HCT116 (cell line): ENCODE results near the gene CYP2E1. TPM values are rescaled to one million over a fixed set of nuclear protein-coding genes. Genes with fewer than 3 reads are reported as not detected.

ENCODE experiments used
- ATAC-seq: fragments of 200-7000 bp; cut with Tn5 transposase; 2 replicates; pipeline ENCODE4 v1.9.1; 2020; ENCODE audit warnings: mild to moderate bottlenecking, moderate library complexity
- BruUV-seq: library from RNA; stranded (reverse); fragments of 400-500 nt; replicated peaks from 2 replicates; lab custom pipeline; 2021; lab: Mats Ljungman, UMichigan
- CTCF ChIA-PET: fragments of 300-600 bp; sonication (Branson Sonifier 250); formaldehyde crosslinking; loops from one replicate; lab custom pipeline; 2021; ENCODE audit warnings: antibody characterized with exemption; lab: Charles Lee
- POLR2A ChIA-PET: fragments of 300-600, 350-600 bp; sonication (Branson Sonifier 250); formaldehyde crosslinking; loops from one replicate; lab custom pipeline; 2021; ENCODE audit warnings: antibody characterized with exemption; lab: Charles Lee
- RAD21 ChIA-PET, 2 experiments: fragments of 300-600 bp; sonication (Branson Sonifier 250); formaldehyde crosslinking; loops; one replicate each; lab custom pipeline; 2023; ENCODE audit warnings: low total read pairs in 2 of 2; ENCODE audit not compliant: uncharacterized antibody in 2 of 2, unreplicated experiment in 2 of 2, low non-redundant PET in 1 of 2; lab: Charles Lee
- DNase-seq: peaks from one replicate; pipeline ENCODE4 v3.0.0-alpha.2; 2010; ENCODE audit warnings: low read depth, low spot score
- H2AFZ ChIP-seq: fragments of 200-600 bp; shearing (Covaris generic), sonication (generic); 2 replicates; pipeline ENCODE4 v1.6.1; 2017; ENCODE audit warnings: low read depth, mixed run types, mixed read lengths, antibody characterized with exemption, low read length; ENCODE audit not compliant: poor library complexity, severe bottlenecking
- H3K27ac ChIP-seq: 2 replicates; pipeline ENCODE4 v1.5.1; 2012; ENCODE audit warnings: low read depth, low read length
- H3K27me3 ChIP-seq: fragments of 200-600 bp; sonication (generic); 2 replicates; pipeline ENCODE4 v1.6.1; 2016; ENCODE audit warnings: mixed run types, low read length, mixed read lengths; ENCODE audit not compliant: insufficient read depth
- H3K36me3 ChIP-seq, 2 experiments: fragments of 200-500 bp in 1 of 2; fragments of 200-600 bp in 1 of 2; sonication (Bioruptor generic) in 1 of 2; sonication (generic) in 1 of 2; 2 replicates each; pipeline versions ENCODE4 v1.5.1 to v1.6.1; 2014 to 2016; ENCODE audit warnings: low read length in 2 of 2, inconsistent platforms in 1 of 2, mixed read lengths in 1 of 2, mixed run types in 1 of 2; ENCODE audit not compliant: insufficient read depth in 2 of 2, control insufficient read depth in 1 of 2
- H3K4me1 ChIP-seq, 2 experiments: fragments of 200-600 bp in 1 of 2; sonication (generic) in 1 of 2; 2 replicates each; pipeline versions ENCODE4 v1.5.1 to v1.6.1; 2012 to 2017; ENCODE audit warnings: low read length in 2 of 2, inconsistent platforms in 1 of 2, mild to moderate bottlenecking in 1 of 2, mixed read lengths in 1 of 2, mixed run types in 1 of 2, moderate library complexity in 1 of 2; ENCODE audit not compliant: insufficient read depth in 2 of 2, control insufficient read depth in 1 of 2
- H3K4me2 ChIP-seq: fragments of 200-600 bp; sonication (generic); 2 replicates; pipeline ENCODE4 v1.6.1; 2017; ENCODE audit warnings: mixed run types, low read length, mixed read lengths
- H3K4me3 ChIP-seq, 2 experiments: fragments of 200-600 bp in 1 of 2; sonication (generic) in 1 of 2; replicated peaks in 1 of 2; 2 replicates each; pipeline ENCODE4 v1.5.1; 2011 to 2016; ENCODE audit warnings: low read length in 2 of 2, control low read depth in 1 of 2, low read depth in 1 of 2, mild to moderate bottlenecking in 1 of 2, mixed read lengths in 1 of 2, mixed run types in 1 of 2
- H3K79me2 ChIP-seq: fragments of 200-600 bp; sonication (generic); 2 replicates; pipeline ENCODE4 v1.6.1; 2017; ENCODE audit warnings: mild to moderate bottlenecking, mixed run types, low read length, moderate library complexity, mixed read lengths; ENCODE audit not compliant: insufficient read depth
- H3K9ac ChIP-seq: fragments of 200-600 bp; sonication (generic); 2 replicates; pipeline ENCODE4 v1.6.1; 2016; ENCODE audit warnings: low read length, mixed read lengths
- H3K9me2 ChIP-seq: fragments of 200-600 bp; sonication (generic), shearing (Covaris generic); 2 replicates; pipeline ENCODE4 v1.6.1; 2017; ENCODE audit warnings: mixed run types, mild to moderate bottlenecking, moderate library complexity; ENCODE audit not compliant: insufficient read depth
- H3K9me3 ChIP-seq, 2 experiments: fragments of 200-500 bp in 1 of 2; fragments of 200-600 bp in 1 of 2; sonication (Bioruptor generic) in 1 of 2; sonication (generic) in 1 of 2; 2 replicates each; pipeline ENCODE4 v1.6.1; 2014 to 2017; ENCODE audit warnings: low read length in 2 of 2, mixed read lengths in 2 of 2, inconsistent platforms in 1 of 2, low read depth in 1 of 2, mild to moderate bottlenecking in 1 of 2, mixed run types in 1 of 2, moderate library complexity in 1 of 2; ENCODE audit not compliant: control insufficient read depth in 1 of 2, insufficient read depth in 1 of 2
- H4K20me1 ChIP-seq: fragments of 200-600 bp; sonication (generic), shearing (Covaris generic); 2 replicates; pipeline ENCODE4 v1.6.1; 2017; ENCODE audit warnings: mixed run types, mild to moderate bottlenecking, moderate library complexity; ENCODE audit not compliant: insufficient read depth
- ATF3 ChIP-seq: IDR thresholded peaks from 2 replicates; pipeline ENCODE4 v1.6.1; 2012
- CEBPB ChIP-seq: IDR thresholded peaks from 2 replicates; pipeline ENCODE4 v1.6.1; 2012; ENCODE audit warnings: low read depth
- EGR1 ChIP-seq: IDR thresholded peaks from 2 replicates; pipeline ENCODE4 v1.6.1; 2012; ENCODE audit warnings: low read depth
- ELF1 ChIP-seq: IDR thresholded peaks from 2 replicates; pipeline ENCODE4 v1.6.1; 2012; ENCODE audit warnings: low read depth, borderline replicate concordance
- EZH2 ChIP-seq: fragments of 200-600 bp; sonication (generic); IDR thresholded peaks from 2 replicates; pipeline ENCODE4 v1.6.1; 2017; ENCODE audit warnings: antibody characterized with exemption, mixed run types
- MAX ChIP-seq: IDR thresholded peaks from 2 replicates; pipeline ENCODE4 v1.6.1; 2012
- RAD21 ChIP-seq: IDR thresholded peaks from 2 replicates; pipeline ENCODE4 v1.6.1; 2012; ENCODE audit warnings: low read depth, mild to moderate bottlenecking
- SP1 ChIP-seq: IDR thresholded peaks from 2 replicates; pipeline ENCODE4 v1.6.1; 2012; ENCODE audit warnings: low read depth
- TCF7L2 ChIP-seq: IDR thresholded peaks from 2 replicates; pipeline ENCODE4 v1.7.0; 2011; ENCODE audit warnings: borderline replicate concordance, inconsistent platforms; ENCODE audit not compliant: insufficient read depth, insufficient read length; ENCODE audit errors: extremely low read depth
- YY1 ChIP-seq: IDR thresholded peaks from 2 replicates; pipeline ENCODE4 v1.6.1; 2011; ENCODE audit warnings: low read length, low read depth, moderate library complexity, mild to moderate bottlenecking; ENCODE audit not compliant: insufficient replicate concordance; ENCODE audit errors: extremely low read depth
- ZBTB33 ChIP-seq: IDR thresholded peaks from 2 replicates; pipeline ENCODE4 v1.6.1; 2011; ENCODE audit warnings: mild to moderate bottlenecking, low read length, moderate library complexity; ENCODE audit not compliant: insufficient replicate concordance; ENCODE audit errors: extremely low read depth
- intact Hi-C: fragments of 100-400 bp; cut with micrococcal nuclease; formaldehyde crosslinking; loops from 2 replicates; pipeline ENCODE4 v1.10.0; 2022
- total RNA-seq: library from RNA; stranded (reverse); gene quantifications from one replicate; pipeline ENCODE4 v1.2.1, GENCODE V29; 2021; ENCODE audit not compliant: unreplicated experiment

The CYP2E1 gene
- total RNA-seq, 1 experiment from 2014 or later = 1.5 TPM

- Histone ChIP-seq H3K4me3 (no peak overlapping the region), H3K4me1 (peaks cover 2 to 15% of the 10 kb centered on the region in 2 experiments; a peak in 2 of 4 replicates), H2AFZ (no peak overlapping the region), H3K9me3 (no peaks in the 10 kb centered on the region), H3K79me2 (no peaks in the 10 kb centered on the region), H3K9me2 (no peaks in the 10 kb centered on the region), H3K4me2 (no peak overlapping the region), H3K9ac (no peak overlapping the region), H3K27me3 (no peaks in the 10 kb centered on the region), H4K20me1 (no peaks in the 10 kb centered on the region), H3K27ac (no peak overlapping the region), H3K36me3 (no peaks in the 10 kb centered on the region)
- DNase-seq (no peak), ATAC-seq (no peak)
- intact Hi-C loops = no loop called here
- ChIA-PET RAD21 (no interaction called here), CTCF (no interaction called here), POLR2A (no interaction called here)
- BruUV-seq = no TSS peak
- TF ChIP-seq TCF7L2 = no peak
- TF ChIP-seq ZBTB33 = no peak
- TF ChIP-seq CEBPB = no peak
- no peak for TF ChIP-seq YY1
- TF ChIP-seq MAX = no peak
- no peak for TF ChIP-seq ATF3
- no peak for TF ChIP-seq SP1
- no peak for TF ChIP-seq ELF1
- TF ChIP-seq RAD21 = no peak
- TF ChIP-seq EZH2 = no peak
- TF ChIP-seq EGR1 = no peak
Observed at GRCh38 chr10:133527771-133528271, 658 bp downstream of the CYP2E1 start.
